SK-MEL-5 (cell line): ENCODE data around the gene MCC. TPM values are rescaled to one million over a fixed set of nuclear protein-coding genes. Genes with fewer than 3 reads are reported as not detected.
"Not testable (repeated sequence)": the region's sequence is repeated elsewhere in the genome, so short reads cannot be mapped to it uniquely, and the experiment has no call there.

Experiments
- DNase-seq: peaks from one replicate; pipeline ENCODE4 v3.0.0-alpha.2; 2016; ENCODE audit warnings: low read depth, low spot score
- in situ Hi-C: cut with HindIII; loops from 2 replicates; pipeline ENCODE4 v1.10.0; 2016; ENCODE audit warnings: low sequenced_read_pairs, high pct_unique_total_duplicates, low pct_unique_long_range_greater_than_20kb
- total RNA-seq: library from RNA; depleted of rRNA; stranded (reverse); fragments of >200 nt; shearing (Covaris generic); gene quantifications from 2 replicates; pipeline ENCODE4 v1.2.3, GENCODE V29; 2014

The MCC gene
- total RNA-seq, 1 experiment from 2014 or later = 48.2 TPM

- in situ Hi-C loops = no loop called here
- DNase-seq = no peak
Measured at GRCh38 chr5:113091622-113092021, 396.6 kb downstream of the MCC start.

GRCh38 chr5:113090336-113091106, 397.7 kb downstream of the MCC start:
- peak; percentile 52 for DNase-seq

GRCh38 chr5:113089653-113090335, 398.5 kb downstream of the MCC start:
- no peak for DNase-seq
- in situ Hi-C loops = no loop called here

More at GRCh38 chr5:113090336-113091106, 397.7 kb downstream of the MCC start:
- in situ Hi-C loops = no loop called here

- in situ Hi-C loops = no loop called here
- DNase-seq = no peak
Measured at GRCh38 chr5:113087976-113088514, 400.2 kb downstream of the MCC start.

GRCh38 chr5:113085880-113086409, 402.3 kb downstream of the MCC start:
- in situ Hi-C loops = no loop called here
- DNase-seq = no peak

GRCh38 chr5:113085084-113085414, 403.2 kb downstream of the MCC start:
- DNase-seq = no peak
- in situ Hi-C loops = no loop called here

- no peak for DNase-seq
- in situ Hi-C loops = no loop called here
Measured at GRCh38 chr5:113084402-113085083, 403.7 kb downstream of the MCC start.

- no peak for DNase-seq
- in situ Hi-C loops = no loop called here
Measured at GRCh38 chr5:113083481-113083880, 404.8 kb downstream of the MCC start.

- no peak for DNase-seq
- in situ Hi-C loops = no loop called here
Measured at GRCh38 chr5:113082547-113082905, 405.7 kb downstream of the MCC start.

GRCh38 chr5:113081881-113082546, 406.2 kb downstream of the MCC start:
- no peak for DNase-seq
- in situ Hi-C loops = no loop called here

- DNase-seq = no peak
- in situ Hi-C loops = no loop called here
Measured at GRCh38 chr5:113081091-113081839, 407.0 kb downstream of the MCC start.

- DNase-seq, in situ Hi-C loops: not testable (repeated sequence)
Measured at GRCh38 chr5:113076649-113077048, 411.6 kb downstream of the MCC start.

- no peak for DNase-seq
Measured at GRCh38 chr5:113075019-113075418, 413.2 kb downstream of the MCC start.

GRCh38 chr5:113073629-113074034, 414.6 kb downstream of the MCC start:
- DNase-seq, in situ Hi-C loops: not testable (repeated sequence)

More at GRCh38 chr5:113075019-113075418, 413.2 kb downstream of the MCC start:
- in situ Hi-C loops = no loop called here

GRCh38 chr5:113071401-113071800, 416.9 kb downstream of the MCC start:
- in situ Hi-C loops = no loop called here
- no peak for DNase-seq

- no peak for DNase-seq
- in situ Hi-C loops = no loop called here
Measured at GRCh38 chr5:113070901-113071300, 417.4 kb downstream of the MCC start.

- in situ Hi-C loops = no loop called here
Measured at GRCh38 chr5:113068559-113068958, 419.7 kb downstream of the MCC start.

More at GRCh38 chr5:113068559-113068958, 419.7 kb downstream of the MCC start:
- no peak for DNase-seq
